RPMI7951 (cell line): ENCODE measurements around the gene GLRX. TPM values are rescaled to one million over a fixed set of nuclear protein-coding genes. Genes with fewer than 3 reads are reported as not detected.

Experiments used
- DNase-seq: peaks from one replicate; pipeline ENCODE4 v3.0.0-alpha.2; 2012; ENCODE audit warnings: low read depth
- total RNA-seq: library from RNA; depleted of rRNA; stranded (reverse); fragments of >200 nt; shearing (Covaris generic); gene quantifications from 2 replicates; pipeline ENCODE4 v1.2.3, GENCODE V29; 2014; rRNA removed

GLRX gene
- total RNA-seq, 1 experiment from 2014 or later: 27.0 TPM

- DNase-seq: no peak
These were observed 41.9 kb downstream of the GLRX start for GRCh38 chr5:95780597-95780996.

GRCh38 chr5:95779611-95780010, 42.9 kb downstream of the GLRX start:
- DNase-seq: no peak

DNA sequence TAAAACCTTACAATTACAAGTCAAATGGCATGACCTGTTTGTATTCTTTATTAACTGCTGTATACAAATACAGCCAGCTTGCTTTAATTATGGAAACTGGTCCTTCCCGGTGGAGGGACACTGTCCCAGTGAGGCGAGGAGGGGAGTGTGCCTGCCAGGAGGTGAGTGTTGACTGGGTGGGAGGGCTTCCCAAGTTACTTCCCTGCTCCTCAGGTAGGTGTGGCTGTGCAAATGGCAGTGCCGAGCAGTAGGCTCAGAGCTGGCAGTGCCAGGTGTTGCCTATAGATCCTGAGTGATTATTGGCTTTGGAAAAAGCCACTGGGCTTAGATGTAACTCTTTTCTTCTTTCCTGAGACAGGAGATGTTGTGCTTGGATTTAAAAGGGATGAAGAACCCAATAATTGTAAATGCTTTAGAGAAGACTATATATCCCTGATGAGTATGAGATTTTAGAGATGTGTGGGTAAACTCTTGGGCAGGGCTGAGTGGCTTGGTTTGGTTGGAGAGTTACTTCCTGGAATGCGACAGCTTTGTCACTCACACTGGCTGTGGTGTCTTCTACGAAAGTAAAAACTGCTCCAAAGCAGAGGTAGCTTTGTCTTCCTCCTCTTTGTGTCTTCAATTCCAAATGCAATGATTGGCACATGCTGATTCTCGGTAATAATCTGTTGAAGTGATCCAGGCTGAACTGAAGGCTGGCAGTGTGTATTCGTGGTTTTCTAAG, 43.7 kb downstream of the GLRX start:
- no peak for DNase-seq

- no peak for DNase-seq
These were observed 45.1 kb downstream of the GLRX start for GRCh38 chr5:95777441-95777840.

DNA sequence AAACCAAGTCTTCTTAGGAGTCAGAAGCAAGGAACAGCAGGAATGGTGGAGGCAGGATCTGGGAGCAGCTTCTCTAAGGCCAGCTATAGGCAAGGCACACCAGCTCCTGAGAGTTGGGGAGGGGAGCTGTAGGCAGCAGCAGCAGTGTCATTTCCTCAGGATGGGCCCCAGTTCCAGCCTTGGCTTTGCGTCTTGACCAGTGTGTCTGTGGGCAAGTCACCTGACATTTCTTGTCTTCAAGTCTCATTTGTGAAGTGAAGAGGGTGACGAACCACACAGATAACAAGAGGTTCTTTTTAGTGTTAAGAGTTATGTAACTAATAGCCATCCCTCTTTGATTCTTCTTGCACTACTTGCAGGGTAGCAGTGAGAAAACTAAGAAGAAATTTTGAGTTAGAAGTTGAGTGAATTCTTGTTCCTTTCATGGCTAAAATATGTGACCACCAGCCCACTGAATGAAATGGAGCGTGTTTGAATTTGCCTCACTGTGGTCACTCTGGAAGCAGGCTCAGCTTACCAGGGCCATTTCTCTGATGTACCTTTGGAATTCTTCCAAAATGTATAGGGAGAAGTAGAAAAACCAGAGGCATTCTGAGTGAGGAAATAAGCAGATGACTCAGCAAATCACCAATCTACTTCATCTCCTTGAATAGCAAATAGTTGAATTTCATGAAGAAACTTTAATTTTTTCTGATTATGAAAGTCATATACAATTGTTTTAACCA, 49.0 kb downstream of the GLRX start:
- DNase-seq: peak; percentile 84

GRCh38 chr5:95771892-95772291, 50.6 kb downstream of the GLRX start:
- no peak for DNase-seq

DNA sequence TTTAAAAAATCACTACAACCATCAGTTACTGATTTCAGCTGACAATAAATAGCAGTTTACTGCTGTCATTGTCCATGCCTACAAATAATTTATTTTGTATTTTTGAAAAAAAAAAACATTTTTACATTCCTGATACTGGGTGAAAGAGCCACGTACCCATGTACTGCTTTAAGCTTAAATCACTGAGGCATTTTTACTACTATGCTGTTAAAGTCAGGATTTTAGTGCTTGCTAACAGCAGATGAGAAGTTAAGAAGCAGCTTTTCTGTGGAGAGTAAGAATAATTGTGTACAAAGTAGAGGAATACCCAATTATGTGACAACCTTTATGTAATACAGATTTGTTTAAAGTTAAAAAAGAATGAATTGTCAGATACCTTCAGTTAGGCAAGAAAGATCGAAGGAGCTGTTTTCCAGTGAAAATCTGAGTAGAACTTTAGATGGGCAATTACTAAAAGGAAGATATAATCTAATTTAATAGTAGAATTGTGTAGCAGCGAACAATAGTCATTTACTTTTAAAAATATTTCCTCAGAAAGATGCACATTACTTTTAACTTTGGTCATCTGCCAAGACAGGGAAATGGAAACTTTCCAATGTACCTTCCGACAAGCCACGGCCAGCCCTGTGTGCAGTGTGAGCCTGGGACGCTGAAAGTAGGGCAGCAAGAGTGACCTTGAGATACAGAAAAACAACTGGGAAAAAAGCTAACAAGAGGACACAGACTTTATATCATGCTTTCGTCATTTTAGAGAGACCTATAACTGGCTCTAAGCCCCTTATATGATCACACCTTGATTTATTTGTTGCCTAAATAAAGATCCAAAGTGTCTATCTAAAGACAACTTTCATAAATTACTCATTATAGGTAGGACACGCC, 51.5 kb downstream of the GLRX start:
- no peak for DNase-seq

GRCh38 chr5:95768731-95769130, 53.8 kb downstream of the GLRX start:
- no peak for DNase-seq

GRCh38 chr5:95763941-95764340, 58.6 kb downstream of the GLRX start:
- no peak for DNase-seq

Other genes with a start within 250 kb of the GLRX start
- 0.10 TPM in 1 of 2 replicates, not detected in the other for gene GPR150, start 202.6 kb downstream of the GLRX start, total RNA-seq
- gene RFESD, start 175.9 kb downstream of the GLRX start, total RNA-seq: 2.4 and 4.8 TPM in 2 replicates
- 0.36 TPM in 1 of 2 replicates, not detected in the other for gene SPATA9, start 139.7 kb downstream of the GLRX start, total RNA-seq
- gene RHOBTB3, start 91.4 kb downstream of the GLRX start, total RNA-seq: 64.2 and 70.2 TPM in 2 replicates
- gene ELL2, start 139.1 kb upstream of the GLRX start, total RNA-seq: 16.7 and 19.8 TPM in 2 replicates